NCI-H1417 treated with DMSO at 0.1 percent for 48 hours (cell line): ENCODE data around the gene LY6G6F.
A peak's percentile ranks its signal among the peaks of the same experiment; 100 is the strongest.

Source experiments
- DNase-seq: peaks from one replicate; lab custom pipeline; 2025; lab: John Stamatoyannopoulos, UW

Gene LY6G6F

GRCh38 chr6:31739639-31740396, 33.2 kb downstream of the LY6G6F start, which contains the start of gene MSH5:
TSS of gene MSH5 (plus strand) at chr6:31740005. CDS start at chr6:31740467, 462 bp downstream.
- DNase-seq: peak; percentile 96

- DNase-seq: no peak
Observed at GRCh38 chr6:31740397-31741223, 33.9 kb downstream of the LY6G6F start.

GRCh38 chr6:31741815-31742214, 35.1 kb downstream of the LY6G6F start:
- no peak for DNase-seq

- DNase-seq: no peak
Observed at GRCh38 chr6:31742894-31743293, 36.2 kb downstream of the LY6G6F start.

- DNase-seq: no peak
Observed at GRCh38 chr6:31744422-31744821, 37.8 kb downstream of the LY6G6F start.

GRCh38 chr6:31749301-31750036, 42.8 kb downstream of the LY6G6F start:
- no peak for DNase-seq

GRCh38 chr6:31750411-31751022, 43.9 kb downstream of the LY6G6F start:
- no peak for DNase-seq

- no peak for DNase-seq
Observed at GRCh38 chr6:31752739-31753319, 46.2 kb downstream of the LY6G6F start.

- DNase-seq: no peak
Observed at GRCh38 chr6:31758281-31758680, 51.6 kb downstream of the LY6G6F start.
